H1 (cell line): ENCODE measurements around the gene IDUA. TPM values are rescaled to one million over a fixed set of nuclear protein-coding genes. Genes with fewer than 3 reads are reported as not detected.

Experiments used
- CTCF ChIA-PET: fragments of 300-600 bp; sonication (Branson Sonifier 250); formaldehyde crosslinking; loops from one replicate; lab custom pipeline; 2021; ENCODE audit not compliant: partially characterized antibody; lab: Charles Lee
- POLR2A ChIA-PET: fragments of 300-600 bp; sonication (Branson Sonifier 250); formaldehyde crosslinking; loops from one replicate; lab custom pipeline; 2021; ENCODE audit warnings: inconsistent platforms; ENCODE audit not compliant: partially characterized antibody; lab: Charles Lee
- DNase-seq, 2 experiments: peaks; one replicate each; pipeline versions ENCODE4 v3.0.0 to v3.0.0-alpha.2; 2010 to 2022; ENCODE audit warnings: low spot score in 2 of 2, low read depth in 1 of 2, mixed read lengths in 1 of 2
- FAIRE-seq: peaks from 2 replicates; lab custom pipeline; 2011; peaks lifted over from hg19 to GRCh38; lab: Jason Lieb, UNC
- H2AFZ ChIP-seq: 2 replicates; pipeline ENCODE4 v1.8.1; 2012; ENCODE audit warnings: low read length, inconsistent platforms
- H2AK5ac ChIP-seq: 2 replicates; pipeline ENCODE4 v1.6.1; 2013; ENCODE audit warnings: low read depth, low read length
- H2BK120ac ChIP-seq: replicated peaks from 2 replicates; pipeline ENCODE3; 2013; ENCODE audit warnings: low read depth, low read length, inconsistent platforms
- H2BK12ac ChIP-seq: 2 replicates; pipeline ENCODE4 v1.6.1; 2013; ENCODE audit warnings: low read depth, low read length
- H2BK15ac ChIP-seq: 2 replicates; pipeline ENCODE4 v1.6.1; 2013; ENCODE audit warnings: low read length
- H2BK20ac ChIP-seq: 2 replicates; pipeline ENCODE4 v1.6.1; 2013; ENCODE audit warnings: low read length
- H2BK5ac ChIP-seq: 2 replicates; pipeline ENCODE4 v1.6.1; 2013; ENCODE audit warnings: low read depth, low read length
- H3K14ac ChIP-seq: 2 replicates; pipeline ENCODE4 v1.6.1; 2013; ENCODE audit warnings: inconsistent platforms; ENCODE audit not compliant: insufficient read length
- H3K18ac ChIP-seq: 2 replicates; pipeline ENCODE4 v1.6.1; 2013; ENCODE audit warnings: low read length; ENCODE audit errors: extremely low read depth
- H3K23ac ChIP-seq: 2 replicates; pipeline ENCODE4 v1.6.1; 2013; ENCODE audit warnings: inconsistent platforms; ENCODE audit not compliant: insufficient read length
- H3K23me2 ChIP-seq: 2 replicates; pipeline ENCODE4 v1.6.1; 2013; ENCODE audit warnings: low read depth, low read length
- H3K27ac ChIP-seq: 2 replicates; pipeline ENCODE4 v1.6.1; 2011; ENCODE audit warnings: low read depth, low read length, inconsistent platforms
- H3K27me3 ChIP-seq, 4 experiments: replicated peaks in 1 of 4; 1 replicate in 1 of 4; 2 replicates in 3 of 4; pipeline versions ENCODE4 v1.6.1 to v1.8.1; 2011 to 2013; ENCODE audit warnings: low read length in 3 of 4, mild to moderate bottlenecking in 3 of 4, inconsistent platforms in 2 of 4, mixed read lengths in 2 of 4, moderate library complexity in 1 of 4; ENCODE audit not compliant: control insufficient read depth in 3 of 4, insufficient read depth in 3 of 4; ENCODE audit errors: extremely low read depth in 1 of 4
- H3K36me3 ChIP-seq, 4 experiments: 2 replicates each; pipeline versions ENCODE4 v1.6.1 to v1.8.1; 2011 to 2013; ENCODE audit warnings: mild to moderate bottlenecking in 4 of 4, low read length in 3 of 4, moderate library complexity in 2 of 4, control low read depth in 1 of 4, inconsistent platforms in 1 of 4; ENCODE audit not compliant: insufficient read depth in 4 of 4, control insufficient read depth in 2 of 4
- H3K4ac ChIP-seq: replicated peaks from 2 replicates; pipeline ENCODE3; 2013; ENCODE audit warnings: low read length, low read depth, mixed read lengths, inconsistent platforms; ENCODE audit not compliant: insufficient read length
- H3K4me1 ChIP-seq, 4 experiments: replicated peaks in 1 of 4; 1 replicate in 1 of 4; 2 replicates in 3 of 4; pipeline versions ENCODE4 v1.6.1 to v1.8.1; 2011 to 2013; ENCODE audit warnings: low read length in 3 of 4, inconsistent platforms in 2 of 4, mixed read lengths in 1 of 4; ENCODE audit not compliant: insufficient read depth in 4 of 4, control insufficient read depth in 3 of 4
- H3K4me2 ChIP-seq, 2 experiments: 2 replicates each; pipeline versions ENCODE4 v1.6.1 to v1.8.1; 2011 to 2013; ENCODE audit warnings: low read depth in 2 of 2, low read length in 2 of 2, control low read depth in 1 of 2, inconsistent platforms in 1 of 2, mild to moderate bottlenecking in 1 of 2; ENCODE audit not compliant: insufficient read depth in 1 of 2
- H3K4me3 ChIP-seq, 4 experiments: fragments of 200-600, 300-600 bp in 1 of 4; sonication (generic), shearing (Covaris generic), sonication (Bioruptor Twin) in 1 of 4; 2 replicates each; pipeline versions ENCODE4 v1.5.1 to v1.8.1; 2011 to 2016; ENCODE audit warnings: low read length in 4 of 4, low read depth in 3 of 4, control low read depth in 2 of 4, inconsistent platforms in 2 of 4, mild to moderate bottlenecking in 2 of 4, mixed read lengths in 1 of 4, moderate library complexity in 1 of 4; ENCODE audit not compliant: insufficient read depth in 2 of 4; ENCODE audit errors: extremely low read depth in 1 of 4
- H3K56ac ChIP-seq: replicated peaks from 2 replicates; pipeline ENCODE3; 2013; ENCODE audit warnings: low read depth, mild to moderate bottlenecking, mixed read lengths, low read length, inconsistent platforms; ENCODE audit not compliant: insufficient read length
- H3K79me1 ChIP-seq: 2 replicates; pipeline ENCODE4 v1.6.1; 2013; ENCODE audit warnings: low read depth, low read length, control low read depth
- H3K79me2 ChIP-seq, 2 experiments: 2 replicates each; pipeline versions ENCODE4 v1.6.1 to v1.8.1; 2012 to 2013; ENCODE audit warnings: low read length in 2 of 2, mild to moderate bottlenecking in 2 of 2, inconsistent platforms in 1 of 2; ENCODE audit not compliant: insufficient read depth in 2 of 2, control insufficient read depth in 1 of 2
- H3K9ac ChIP-seq, 4 experiments: replicated peaks in 1 of 4; 1 replicate in 1 of 4; 2 replicates in 3 of 4; pipeline versions ENCODE4 v1.6.1 to v1.8.1; 2011 to 2013; ENCODE audit warnings: low read depth in 3 of 4, low read length in 3 of 4, control low read depth in 2 of 4, mild to moderate bottlenecking in 2 of 4, moderate library complexity in 2 of 4, inconsistent platforms in 1 of 4; ENCODE audit errors: extremely low read depth in 1 of 4
- H3K9me3 ChIP-seq, 2 experiments: 2 replicates each; pipeline versions ENCODE4 v1.6.1 to v1.8.1; 2012 to 2013; ENCODE audit warnings: mild to moderate bottlenecking in 2 of 2, moderate library complexity in 2 of 2, control low read depth in 1 of 2, inconsistent platforms in 1 of 2, low read depth in 1 of 2, low read length in 1 of 2, mixed read lengths in 1 of 2; ENCODE audit not compliant: insufficient read depth in 2 of 2
- H4K20me1 ChIP-seq, 2 experiments: replicated peaks in 1 of 2; 2 replicates each; pipeline versions ENCODE3 to v1.8.1; 2011 to 2013; ENCODE audit warnings: inconsistent platforms in 2 of 2, low read length in 2 of 2, mild to moderate bottlenecking in 1 of 2; ENCODE audit not compliant: insufficient read depth in 2 of 2, control insufficient read depth in 1 of 2
- H4K5ac ChIP-seq: 2 replicates; pipeline ENCODE4 v1.6.1; 2013; ENCODE audit warnings: low read length, low read depth, mixed read lengths, inconsistent platforms; ENCODE audit not compliant: insufficient read length
- H4K8ac ChIP-seq: 2 replicates; pipeline ENCODE4 v1.8.0; 2013; ENCODE audit warnings: mild to moderate bottlenecking, moderate library complexity, low read length, inconsistent platforms; ENCODE audit not compliant: insufficient read depth; ENCODE audit errors: extremely low read depth
- H4K91ac ChIP-seq: replicated peaks from 2 replicates; pipeline ENCODE3; 2013; ENCODE audit warnings: low read length, mixed read lengths, inconsistent platforms; ENCODE audit not compliant: insufficient read length
- ASH2L ChIP-seq: fragments of 200-600, 300-600 bp; sonication (generic); IDR thresholded peaks from one replicate; pipeline ENCODE4 v1.7.1; 2017; ENCODE audit warnings: low read length
- BACH1 ChIP-seq: IDR thresholded peaks from 2 replicates; pipeline ENCODE4 v1.6.1; 2012; ENCODE audit warnings: low read length, improper control_type of control experiment
- GABPA ChIP-seq: IDR thresholded peaks from 2 replicates; pipeline ENCODE4 v1.6.1; 2011; ENCODE audit warnings: mild to moderate bottlenecking, low read length, moderate library complexity, borderline replicate concordance; ENCODE audit not compliant: insufficient read depth
- HDAC6 ChIP-seq: IDR thresholded peaks from one replicate; pipeline ENCODE4 v1.7.1; 2012; ENCODE audit warnings: low read depth, mild to moderate bottlenecking, inconsistent platforms, low read length, moderate library complexity
- NRF1 ChIP-seq: IDR thresholded peaks from 2 replicates; pipeline ENCODE4 v1.6.1; 2011; ENCODE audit warnings: mild to moderate bottlenecking, low read depth, low read length, improper control_type of control experiment
- RNF2 ChIP-seq: fragments of 200-900, 300-1000 bp; sonication (generic); IDR thresholded peaks from 2 replicates; pipeline ENCODE4 v1.7.1; 2016; ENCODE audit warnings: borderline replicate concordance, low read depth, mild to moderate bottlenecking, antibody characterized with exemption, low read length; ENCODE audit not compliant: poor library complexity, severe bottlenecking; ENCODE audit errors: missing control alignments
- SIN3A ChIP-seq, 2 experiments: IDR thresholded peaks in 1 of 2; conservative IDR thresholded peaks in 1 of 2; 2 replicates each; pipeline ENCODE4 v1.6.1; 2011 to 2012; ENCODE audit warnings: low read length in 2 of 2, improper control_type of control experiment in 1 of 2, low read depth in 1 of 2, mild to moderate bottlenecking in 1 of 2
- SP1 ChIP-seq: IDR thresholded peaks from 2 replicates; pipeline ENCODE4 v1.6.1; 2011; ENCODE audit warnings: low read depth, low read length
- SP2 ChIP-seq: IDR thresholded peaks from 2 replicates; pipeline ENCODE4 v1.6.1; 2012; ENCODE audit warnings: mild to moderate bottlenecking, low read length, inconsistent platforms
- TAF1 ChIP-seq: IDR thresholded peaks from 2 replicates; pipeline ENCODE4 v1.6.1; 2011; ENCODE audit warnings: mild to moderate bottlenecking, low read depth, low read length
- YY1 ChIP-seq: IDR thresholded peaks from 2 replicates; pipeline ENCODE4 v1.6.1; 2011; ENCODE audit warnings: low read depth, mild to moderate bottlenecking, low read length
- WGBS, 2 experiments: shearing (Covaris generic) in 1 of 2; methylation state at CpG; one replicate each; pipeline versions ENCODE4 v1.1.6 to v1.1.7; 2013 to 2015; ENCODE audit warnings: low lambda C conversion rate in 2 of 2, mixed read lengths in 2 of 2, inconsistent platforms in 1 of 2, low coverage in 1 of 2, missing lambda C conversion rate in 1 of 2; ENCODE audit not compliant: insufficient replicate concordance in 2 of 2, insufficient coverage in 1 of 2, insufficient read length in 1 of 2; ENCODE audit errors: extremely low coverage in 1 of 2, missing lambda C conversion rate in 1 of 2; 5-methylcytosine and 5-hydroxymethylcytosine counted together
- polyA plus RNA-seq, 7 experiments: library from polyadenylated mRNA; depleted of rRNA in 3 of 7; stranded (reverse) in 5 of 7; unstranded in 2 of 7; fragments of >200 nt in 5 of 7; fragments of 200-250 nt in 2 of 7; gene quantifications; 1 replicate in 5 of 7; 2 replicates in 1 of 7; 4 replicates in 1 of 7; pipeline versions ENCODE4 v1.2.1 to v1.2.3, GENCODE V29; 2011 to 2013; ENCODE audit warnings: missing spikeins in 2 of 7, mixed read lengths in 2 of 7
- total RNA-seq: library from RNA; stranded (reverse); fragmentation: NEBNext Ultra II Directional; extraction: Animal tissue kit (Norgen Biotek cat#: 25700); gene quantifications from 2 replicates; pipeline ENCODE4 v1.2.1, GENCODE V29; 2021

Gene IDUA
- total and polyA plus RNA-seq, 2 of the 8 experiments (the other 6 are each of a cell fraction or from before 2014, with no cell fraction given) = 2.8 to 4.8 TPM

DNA sequence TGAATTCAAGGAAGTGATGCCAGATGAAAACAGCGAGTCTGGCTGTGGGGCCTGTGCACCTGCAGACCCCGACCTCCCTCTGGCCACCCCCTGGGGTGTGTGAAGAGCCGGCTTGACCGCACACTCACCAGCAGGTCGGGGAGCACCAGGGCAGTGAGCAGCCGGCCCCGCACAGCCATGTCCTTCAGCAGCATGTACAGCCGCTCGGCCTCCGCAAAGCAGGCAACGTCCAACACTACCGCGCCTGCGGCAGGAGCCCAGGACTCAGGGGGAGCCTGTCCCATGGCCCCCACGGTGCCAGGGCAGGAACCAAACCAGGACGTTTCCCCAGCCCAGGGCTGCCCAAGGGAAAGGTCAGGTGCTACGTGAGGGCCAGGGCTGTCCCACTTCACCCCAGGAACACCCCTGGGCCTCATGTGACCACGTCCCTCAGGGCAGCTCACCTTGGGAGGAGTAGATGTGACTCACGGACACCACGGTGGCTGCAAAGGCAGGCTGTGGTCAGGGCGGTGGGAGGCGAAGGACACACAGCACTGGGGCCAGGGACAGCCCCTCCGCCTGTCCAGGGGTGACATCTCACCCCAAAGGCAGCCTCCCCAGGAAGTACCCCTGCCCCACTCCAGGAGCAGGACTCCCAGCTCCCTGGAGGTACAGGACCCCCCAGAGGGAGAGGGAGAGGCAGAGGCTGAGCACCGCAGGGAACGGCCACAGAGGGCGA, 21.6 kb upstream of the IDUA start:
- H2BK20ac ChIP-seq = no peak overlapping the region
- H2BK15ac ChIP-seq = no peak overlapping the region
- ChIA-PET CTCF (interaction anchor here (1.5 to 2.0 kb wide), 3 partner anchors 31 to 86 kb away, joined by 3 to 6 read pairs (median 4); no protein-coding TSS in a partner anchor), POLR2A (no interaction called here)
- peaks cover 2 to 13% of the 10 kb centered on the region in 2 experiments for H4K20me1 ChIP-seq
- no peak overlapping the region for H3K14ac ChIP-seq
- H3K4me3 ChIP-seq = no peak overlapping the region
- H3K56ac ChIP-seq = no peak overlapping the region
- no peaks in the 10 kb centered on the region for H3K36me3 ChIP-seq
- no peak overlapping the region for H3K4ac ChIP-seq
- 91% methylated on average over 26 of the region's 26 CpGs; no CpG with 5 or more reads in 1 of the 2 experiments for WGBS, 2 experiments
- no peak for TF ChIP-seq SP1
- no peak for TF ChIP-seq YY1
- no peak for TF ChIP-seq RNF2
- no peak for TF ChIP-seq NRF1
- TF ChIP-seq GABPA = no peak
- no peak for TF ChIP-seq HDAC6
- TF ChIP-seq BACH1 = no peak
- no peak for TF ChIP-seq SIN3A (conservative IDR thresholded peaks at IDR 0.05 in 1 of 2, IDR thresholded peaks at IDR 0.05 in 1 of 2; ENCODE audit: low read depth in 1 of 2, low read length in 2 of 2)
- TF ChIP-seq ASH2L = no peak
- TF ChIP-seq SP2 = no peak
- TF ChIP-seq TAF1 = no peak
- peaks cover 9 to 18% (median 12%) of the 10 kb centered on the region in 4 experiments; a peak in 6 of 7 replicates for H3K27me3 ChIP-seq
- H4K91ac ChIP-seq = no peak overlapping the region
- H2AK5ac ChIP-seq = no peak overlapping the region
- no peak overlapping the region for H4K5ac ChIP-seq
- H2AFZ ChIP-seq = no peak overlapping the region
- DNase-seq (no peak), FAIRE-seq (no peak)
- H3K4me1 ChIP-seq = peaks cover 0 to 7% (median 3%) of the 10 kb centered on the region in 4 experiments; a peak in 3 of 7 replicates
- H2BK120ac ChIP-seq = no peak overlapping the region
- no peaks in the 10 kb centered on the region for H3K79me2 ChIP-seq
- H3K18ac ChIP-seq = no peak overlapping the region
- H3K79me1 ChIP-seq = no peaks in the 10 kb centered on the region
- no peaks in the 10 kb centered on the region for H3K9me3 ChIP-seq
- no peak overlapping the region for H3K9ac ChIP-seq
- peaks cover 6% of the 10 kb centered on the region; the same call in 1 of the 2 replicates for H3K23me2 ChIP-seq
- no peak overlapping the region for H3K27ac ChIP-seq
- no peak overlapping the region for H3K4me2 ChIP-seq
- no peak overlapping the region for H3K23ac ChIP-seq
- H2BK12ac ChIP-seq = no peak overlapping the region
- H4K8ac ChIP-seq = no peak overlapping the region
- no peak overlapping the region for H2BK5ac ChIP-seq
